Measurements from ENCODE around the gene GATA6.
A peak's percentile ranks its signal among the peaks of the same experiment; 100 is the strongest.

The GATA6 gene

DNA sequence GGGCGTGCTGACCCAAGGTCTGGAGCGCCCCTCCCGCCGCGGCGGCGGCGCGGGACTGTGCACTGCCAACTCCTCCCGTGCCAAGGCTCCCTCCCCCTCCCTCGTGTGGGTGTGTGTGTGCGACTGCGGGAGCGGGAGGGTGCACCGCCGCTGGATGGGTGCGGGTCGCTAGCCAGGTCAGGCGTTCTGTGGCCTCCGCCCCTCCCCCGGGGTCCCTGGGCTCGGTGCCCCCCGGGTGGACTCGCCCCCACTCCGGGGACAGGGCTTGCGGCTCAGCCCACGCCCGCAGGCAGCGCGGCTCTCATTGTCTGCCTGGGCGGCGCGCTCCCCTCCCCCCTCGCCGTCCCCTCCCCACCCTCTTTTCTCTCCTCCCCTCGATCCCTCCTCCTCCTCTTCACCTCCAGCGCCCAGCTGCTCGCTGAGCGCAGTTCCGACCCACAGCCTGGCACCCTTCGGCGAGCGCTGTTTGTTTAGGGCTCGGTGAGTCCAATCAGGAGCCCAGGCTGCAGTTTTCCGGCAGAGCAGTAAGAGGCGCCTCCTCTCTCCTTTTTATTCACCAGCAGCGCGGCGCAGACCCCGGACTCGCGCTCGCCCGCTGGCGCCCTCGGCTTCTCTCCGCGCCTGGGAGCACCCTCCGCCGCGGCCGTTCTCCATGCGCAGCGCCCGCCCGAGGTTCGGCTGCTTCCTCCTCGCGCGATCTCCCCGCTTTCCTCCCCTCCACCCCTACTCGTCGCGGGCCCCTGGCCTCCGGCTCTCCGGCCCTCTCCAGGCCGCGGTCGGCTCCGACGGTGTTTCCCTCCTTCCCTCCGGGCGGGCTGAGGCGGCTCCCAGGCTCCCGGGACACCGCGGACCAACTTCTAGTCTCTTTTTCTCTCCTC lies at the start of gene GATA6:
TSS of gene GATA6 (plus strand) at position 579 of the 878 bp plus-strand sequence. CDS start 1,556 bp downstream, outside the sequence.
- peak; percentile 58 for DNase-seq

DNA sequence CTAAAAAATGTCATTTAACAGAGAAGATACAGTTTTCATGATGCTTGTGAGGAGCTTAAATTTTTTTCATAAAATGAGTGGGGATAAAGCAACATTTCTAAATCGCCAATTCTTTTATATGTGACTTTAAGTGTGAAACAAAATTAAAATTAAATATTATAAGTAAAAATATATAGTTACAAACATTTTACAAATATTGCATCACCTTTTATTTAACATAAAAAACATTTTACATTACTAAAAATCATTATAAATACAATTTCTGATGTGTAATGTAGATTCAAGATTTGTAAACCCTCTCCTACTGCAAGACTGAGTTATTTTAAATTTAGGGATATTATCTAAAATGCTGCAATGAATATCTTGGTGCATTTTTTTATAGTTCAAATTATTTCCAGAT lies 44.4 kb upstream of the GATA6 start:
- DNase-seq, result no peak

DNA sequence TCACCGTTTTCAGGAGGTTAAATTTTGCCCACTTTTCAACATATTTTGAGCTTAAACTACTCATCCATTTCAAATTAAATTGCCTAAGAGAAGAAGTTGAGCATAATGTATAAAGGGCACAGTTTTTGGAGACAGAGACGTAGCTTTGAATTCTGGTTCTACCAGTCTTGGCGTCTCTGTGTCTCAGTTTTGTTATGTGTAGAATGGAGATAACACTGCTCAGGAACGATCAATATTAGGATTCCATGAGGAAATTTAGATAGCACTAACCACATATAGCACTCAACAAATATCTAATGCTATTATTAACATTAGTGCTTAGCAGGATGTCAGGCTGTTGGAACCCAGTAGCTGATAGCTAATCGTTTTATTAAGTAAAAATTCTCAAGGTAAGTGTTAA lies 40.4 kb upstream of the GATA6 start:
- DNase-seq, result no peak

DNA sequence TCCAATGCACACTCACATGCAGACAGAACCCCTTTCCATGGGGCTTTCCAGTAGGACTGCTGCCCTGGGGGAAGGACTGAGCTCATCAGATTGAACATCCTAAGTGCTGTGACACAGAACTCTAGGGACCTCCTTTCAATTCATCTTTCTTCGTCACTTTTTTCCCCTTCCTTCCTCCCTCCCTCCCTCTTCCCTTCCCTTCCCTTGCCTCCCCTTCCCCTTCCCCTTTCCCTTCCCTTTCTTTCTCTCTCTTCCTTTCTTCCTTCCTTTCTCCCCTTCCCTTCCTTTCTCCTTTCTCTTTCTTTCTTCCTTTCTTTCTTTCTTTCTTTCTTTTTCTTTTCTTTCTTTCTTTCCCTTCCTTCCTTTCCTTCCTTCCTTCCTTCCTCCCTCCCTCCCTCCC lies 39.6 kb upstream of the GATA6 start:
- DNase-seq, result no peak

DNA sequence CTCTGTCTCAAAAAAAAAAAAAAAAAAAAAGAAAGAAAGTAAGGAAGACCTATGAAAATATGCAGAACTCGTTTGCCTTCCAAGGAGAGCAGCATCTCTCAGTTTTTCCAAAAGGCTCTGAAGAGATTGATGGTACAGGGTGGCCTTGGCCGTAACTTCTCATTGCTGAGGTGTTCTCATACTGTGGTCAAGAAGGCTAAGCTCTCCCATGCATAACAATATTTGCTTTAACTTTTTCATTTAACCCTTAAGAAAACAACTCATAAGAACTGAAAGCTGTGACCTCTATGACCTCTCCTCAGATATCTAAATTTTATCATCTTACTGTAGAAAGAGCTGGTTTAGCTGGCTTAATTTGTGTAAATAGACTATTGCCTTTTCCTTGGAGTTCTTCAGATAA lies 37.1 kb upstream of the GATA6 start:
- DNase-seq, result no peak

DNA sequence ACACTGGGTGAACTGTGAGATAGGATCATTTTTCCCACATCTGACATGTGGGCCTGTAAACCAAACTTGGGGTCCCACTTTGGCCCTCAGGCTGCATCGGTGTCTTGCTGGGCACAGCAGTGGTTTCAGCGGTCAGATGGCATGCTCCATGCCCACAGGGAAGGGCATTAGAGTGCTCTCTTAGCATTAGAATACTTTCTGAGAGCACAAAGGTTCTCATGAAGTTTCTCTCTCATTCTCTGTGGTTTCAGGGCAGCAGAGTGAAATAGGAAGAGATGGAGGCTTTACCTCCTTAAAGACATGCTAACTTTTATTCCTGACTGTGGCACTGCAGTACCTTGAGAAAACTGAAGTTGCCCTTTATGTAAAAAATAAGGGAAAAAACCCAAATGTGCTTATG lies 36.6 kb upstream of the GATA6 start:
- DNase-seq, result no peak

DNA sequence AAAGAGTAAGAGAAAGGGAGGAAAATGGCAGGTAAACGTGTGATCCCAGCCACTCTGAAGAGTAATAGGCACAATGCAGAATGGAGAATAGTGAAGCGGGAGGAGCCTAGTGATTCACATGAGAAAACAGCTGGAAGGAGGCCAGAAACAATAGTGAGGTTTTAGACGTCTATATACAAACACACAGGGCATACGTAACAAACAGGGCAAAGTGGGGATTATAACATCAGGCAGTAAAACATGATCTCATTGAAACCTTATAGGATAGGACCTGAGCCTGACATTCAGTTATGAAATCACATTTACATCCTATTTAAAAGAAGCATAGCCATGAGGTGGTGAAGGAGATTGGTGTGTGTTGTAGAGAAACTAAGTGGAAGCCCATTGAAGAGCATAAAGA lies 33.0 kb upstream of the GATA6 start:
- DNase-seq, result no peak

DNA sequence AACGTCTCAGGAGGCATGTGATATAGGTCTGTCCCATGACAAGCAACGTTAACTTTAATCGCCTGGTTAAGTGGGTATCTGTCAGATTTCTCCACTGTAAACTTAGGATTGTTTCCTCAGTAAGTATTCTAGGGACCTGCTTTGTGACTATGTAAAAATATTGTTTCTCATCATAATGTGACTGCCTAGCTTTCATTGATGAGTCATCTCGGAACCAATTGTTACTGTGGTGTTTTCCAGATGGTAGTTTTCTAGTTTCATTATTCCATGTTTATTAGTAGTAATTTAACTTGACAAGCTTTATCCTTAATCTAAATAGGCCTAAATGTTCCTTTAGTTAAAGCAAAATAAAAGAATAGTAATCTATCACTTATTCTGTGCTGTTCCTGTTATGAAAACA lies 28.2 kb upstream of the GATA6 start:
- DNase-seq, result no peak

DNA sequence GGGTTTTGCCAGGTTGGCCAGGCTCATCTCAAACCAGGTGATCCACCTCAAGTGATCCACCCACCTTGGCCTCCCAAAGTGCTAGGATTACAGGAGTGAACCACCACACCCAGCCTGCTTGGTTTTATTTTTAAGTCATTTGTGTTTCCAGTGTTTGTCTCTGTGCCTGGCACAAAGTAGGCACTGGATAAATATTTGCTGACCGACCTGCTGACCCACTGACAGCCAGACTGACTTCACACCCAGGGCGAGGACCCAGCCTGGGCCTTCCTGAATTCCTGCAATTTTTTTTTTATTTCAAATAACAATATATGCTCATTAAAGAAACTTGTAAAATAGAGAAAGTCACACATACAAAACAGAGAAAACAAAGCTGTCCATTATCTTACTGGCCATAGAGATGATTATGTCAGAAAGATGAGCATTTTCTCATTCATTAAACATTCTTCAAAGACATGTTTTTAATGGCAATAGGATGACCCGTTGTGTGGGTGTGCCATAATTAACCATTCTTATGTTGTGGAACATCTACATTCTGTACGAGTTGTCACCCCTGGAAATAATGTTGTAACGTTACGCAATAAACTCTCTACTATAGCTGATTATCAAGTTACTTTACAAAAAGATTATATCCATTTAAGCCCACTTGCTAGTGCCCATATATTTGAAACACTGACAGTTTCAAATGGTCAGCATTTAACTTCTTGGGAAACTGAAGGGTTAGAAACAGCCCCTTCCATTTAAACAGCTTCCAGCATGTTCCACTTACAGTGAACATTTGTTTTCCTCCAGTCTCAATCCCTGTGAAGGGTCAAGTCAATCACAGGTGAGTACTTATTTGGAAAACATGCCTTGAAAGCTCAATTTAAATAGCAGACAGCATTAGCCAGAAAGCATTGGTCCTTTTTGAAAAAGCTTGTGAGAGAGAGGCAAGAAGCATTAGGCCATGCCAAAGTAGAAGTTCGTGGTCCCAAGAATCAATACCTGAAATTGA lies 25.7 kb upstream of the GATA6 start:
- no peak for DNase-seq

DNA sequence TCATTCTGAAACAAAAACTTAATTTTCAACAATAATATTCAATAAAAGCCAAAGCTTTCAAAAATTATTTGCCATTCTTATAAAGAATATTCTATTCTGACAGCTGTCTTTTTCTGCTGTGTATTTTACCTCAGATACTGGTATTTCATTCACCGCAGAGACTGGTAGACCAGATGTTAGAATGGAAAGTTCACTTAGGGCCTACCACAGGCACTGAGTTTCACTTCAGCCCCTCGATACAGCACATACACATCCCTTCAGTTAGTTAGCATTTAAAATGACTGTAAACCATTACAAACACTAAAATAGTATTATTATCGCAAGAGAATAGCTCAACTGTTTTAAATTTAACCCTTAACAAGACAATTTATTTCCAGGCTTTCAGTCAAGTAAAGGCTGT lies 24.2 kb upstream of the GATA6 start:
- no peak for DNase-seq

DNA sequence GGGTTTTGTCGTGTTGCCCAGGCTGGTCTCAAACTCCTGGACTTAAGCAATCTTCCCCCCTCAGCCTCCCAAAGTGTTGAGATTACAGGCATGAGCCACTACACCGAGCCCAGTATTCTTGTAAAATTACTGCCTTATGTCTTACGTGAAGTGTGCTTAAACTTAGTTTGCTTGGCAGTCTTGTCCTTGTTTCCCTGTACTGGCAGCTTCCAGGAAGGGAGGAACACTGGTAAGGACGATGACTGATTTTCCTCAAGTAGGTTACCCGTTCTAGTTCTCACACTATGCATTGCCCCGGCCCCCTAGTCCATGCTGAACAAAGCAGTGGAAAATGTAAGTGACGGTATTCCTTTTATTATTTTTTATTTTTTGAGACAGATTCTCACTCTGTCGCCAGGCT lies 19.7 kb upstream of the GATA6 start:
- no peak for DNase-seq

DNA sequence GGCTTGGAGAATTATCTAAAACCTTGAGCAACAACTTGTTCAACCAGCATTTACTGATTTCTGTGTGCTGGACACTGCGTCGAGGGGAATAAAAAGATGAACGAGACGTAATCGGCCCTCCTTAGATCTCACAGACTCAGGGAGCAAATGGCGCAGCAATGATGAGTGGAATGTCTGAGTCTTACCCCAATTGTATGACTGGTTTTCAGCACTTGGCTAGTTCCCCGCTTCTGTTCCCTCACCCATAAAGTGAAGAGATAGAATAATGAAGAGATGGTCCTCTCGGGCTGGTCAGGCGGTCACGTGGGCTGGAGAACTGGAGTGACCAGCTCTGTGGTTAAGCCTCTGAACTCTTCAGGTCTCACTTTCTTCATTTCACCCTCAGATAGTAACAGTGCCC lies 17.3 kb upstream of the GATA6 start:
- DNase-seq, result no peak

DNA sequence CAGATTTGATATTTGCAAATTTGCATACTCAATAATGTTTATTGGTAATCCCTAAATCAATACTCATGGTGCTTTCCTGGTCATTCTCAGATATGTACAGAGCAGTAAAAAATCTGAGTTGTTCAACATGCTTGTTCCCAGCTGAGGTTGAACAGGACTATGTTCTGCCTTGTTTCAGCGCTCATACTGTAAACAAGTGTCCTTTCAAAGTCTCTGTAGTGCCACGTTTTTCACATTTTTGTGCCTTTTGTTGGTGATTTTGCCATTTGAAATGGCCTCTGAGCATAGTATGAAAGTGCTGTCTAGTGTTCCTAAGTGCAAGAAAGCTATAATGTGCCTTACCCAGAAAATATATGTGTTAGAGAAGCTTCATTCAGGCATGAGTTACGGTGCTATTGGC lies 16.0 kb upstream of the GATA6 start:
- DNase-seq, result no peak

DNA sequence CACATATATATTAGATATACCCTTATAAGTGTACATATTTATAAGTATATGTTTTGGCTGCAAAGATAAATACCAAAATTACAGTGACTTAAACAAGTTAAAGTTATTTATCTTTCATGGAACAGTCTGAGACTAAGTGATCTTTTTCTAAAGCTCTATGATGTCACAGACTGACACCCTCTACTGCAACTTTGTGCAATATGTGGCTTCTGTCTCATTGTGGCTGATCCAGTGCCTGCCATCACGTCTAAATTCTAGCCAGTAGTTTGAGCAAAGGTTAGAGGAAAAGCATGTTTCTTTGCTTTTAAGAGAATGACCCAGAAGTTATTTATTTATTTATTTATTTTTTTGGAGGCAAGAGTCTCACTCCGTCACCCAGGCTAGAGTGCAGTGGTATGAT lies 13.8 kb upstream of the GATA6 start:
- DNase-seq, result no peak

DNA sequence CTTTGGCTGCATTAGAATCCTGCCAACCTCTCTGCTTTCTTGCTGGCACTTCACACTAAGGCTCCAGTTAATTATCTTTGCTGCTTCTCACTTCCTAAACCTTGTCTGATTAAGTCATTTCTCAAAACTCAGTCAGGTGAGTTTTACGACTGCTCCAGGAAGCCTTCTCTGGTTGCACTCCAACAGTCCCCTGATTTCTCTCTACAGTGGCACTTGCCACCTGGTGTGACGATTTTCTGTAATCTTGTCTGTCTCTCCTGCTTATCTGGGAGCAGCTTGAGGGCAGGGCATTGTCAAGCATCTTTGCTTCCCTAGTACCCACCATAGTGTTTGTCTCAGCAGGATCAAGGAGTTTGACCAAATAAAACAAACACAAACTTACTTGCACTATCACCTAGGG lies 10.4 kb upstream of the GATA6 start:
- no peak for DNase-seq

DNA sequence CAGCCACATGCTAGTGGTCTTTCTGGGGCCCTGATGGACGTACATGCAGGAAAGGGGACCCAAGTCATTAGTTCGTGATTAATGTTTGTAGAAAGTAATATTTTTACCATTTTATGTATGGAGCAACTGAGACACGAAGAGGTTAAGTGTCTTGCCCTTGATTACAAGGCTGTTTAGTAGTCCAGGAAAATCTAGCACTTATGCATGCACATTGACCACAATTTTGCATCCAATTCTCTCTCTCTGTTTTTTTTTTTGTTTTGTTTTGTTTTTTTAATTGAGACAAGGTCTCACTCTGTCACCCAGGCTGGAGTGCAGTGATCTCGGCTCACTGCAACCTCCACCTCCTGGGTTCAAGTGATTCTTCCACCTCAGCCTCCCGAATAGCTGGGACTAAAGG lies 8.3 kb upstream of the GATA6 start:
- no peak for DNase-seq

DNA sequence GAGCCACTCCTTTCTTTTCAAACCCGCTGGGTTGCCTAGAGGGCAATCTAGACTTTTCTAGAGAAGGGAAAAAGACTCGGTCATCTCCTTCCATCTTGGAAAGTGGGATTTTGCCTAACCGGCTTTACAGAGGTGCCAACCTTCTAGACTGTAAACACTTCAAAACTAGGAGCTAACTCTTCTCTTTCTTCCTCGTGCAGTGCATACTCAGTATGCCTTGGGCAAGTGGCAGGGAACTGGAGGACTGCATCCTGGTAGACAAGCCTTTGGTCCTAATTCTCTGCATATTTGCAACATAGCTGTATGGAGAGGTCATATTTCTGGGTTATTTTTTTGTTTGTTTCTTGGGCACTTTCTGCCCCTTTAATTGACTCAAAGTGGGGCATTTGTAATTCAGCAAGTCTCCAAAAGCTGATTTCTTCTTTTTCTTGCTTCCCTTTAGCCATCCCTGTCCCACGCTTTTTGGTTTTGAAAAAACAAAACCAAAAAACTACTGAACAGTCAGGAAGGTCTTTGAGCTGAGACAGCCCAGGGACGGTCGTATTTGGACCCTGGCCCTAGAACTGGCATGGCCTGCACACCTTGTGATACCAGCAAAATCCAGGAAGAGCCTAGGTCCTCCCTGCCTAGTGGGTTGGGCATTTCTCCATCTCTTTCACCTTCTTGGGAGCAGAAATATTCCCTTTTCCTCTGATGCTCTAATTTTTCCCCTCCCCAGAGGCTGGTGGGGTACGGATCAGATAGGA lies 5.8 kb upstream of the GATA6 start:
- DNase-seq, result no peak

DNA sequence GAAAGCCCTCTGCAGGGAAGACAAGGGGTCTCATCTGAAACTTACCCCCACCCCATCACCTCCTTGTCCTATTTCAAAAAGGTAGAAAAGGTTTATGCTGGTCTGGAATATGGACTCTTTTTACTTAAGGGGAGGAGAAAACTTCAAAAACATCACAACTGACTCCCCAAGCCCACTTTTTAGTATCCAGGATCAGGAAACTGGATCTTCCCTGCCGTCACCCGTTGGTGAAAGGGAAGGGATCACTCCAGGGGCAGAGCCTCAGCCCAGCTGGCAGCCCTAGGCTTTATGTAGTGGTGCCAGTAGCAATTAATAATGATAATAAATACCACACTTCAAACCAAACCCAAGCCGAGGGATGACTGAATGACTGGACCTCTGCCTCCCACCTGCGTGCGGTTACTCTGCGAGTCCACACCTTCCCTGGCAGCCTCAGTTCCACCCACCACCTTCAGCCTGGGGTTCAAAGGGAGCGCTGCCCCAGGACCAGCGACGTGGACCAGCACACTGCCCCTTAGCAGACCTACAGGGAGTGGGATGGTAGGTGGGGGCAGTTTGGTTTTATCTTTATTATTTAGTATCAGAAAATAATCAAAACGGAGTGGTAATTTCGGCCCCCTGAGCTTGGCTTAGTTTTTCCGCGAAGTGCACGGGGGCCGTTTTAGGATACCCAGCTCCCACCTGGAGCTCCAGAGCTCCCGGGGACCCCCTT lies 4.9 kb upstream of the GATA6 start:
- DNase-seq, result no peak

DNA sequence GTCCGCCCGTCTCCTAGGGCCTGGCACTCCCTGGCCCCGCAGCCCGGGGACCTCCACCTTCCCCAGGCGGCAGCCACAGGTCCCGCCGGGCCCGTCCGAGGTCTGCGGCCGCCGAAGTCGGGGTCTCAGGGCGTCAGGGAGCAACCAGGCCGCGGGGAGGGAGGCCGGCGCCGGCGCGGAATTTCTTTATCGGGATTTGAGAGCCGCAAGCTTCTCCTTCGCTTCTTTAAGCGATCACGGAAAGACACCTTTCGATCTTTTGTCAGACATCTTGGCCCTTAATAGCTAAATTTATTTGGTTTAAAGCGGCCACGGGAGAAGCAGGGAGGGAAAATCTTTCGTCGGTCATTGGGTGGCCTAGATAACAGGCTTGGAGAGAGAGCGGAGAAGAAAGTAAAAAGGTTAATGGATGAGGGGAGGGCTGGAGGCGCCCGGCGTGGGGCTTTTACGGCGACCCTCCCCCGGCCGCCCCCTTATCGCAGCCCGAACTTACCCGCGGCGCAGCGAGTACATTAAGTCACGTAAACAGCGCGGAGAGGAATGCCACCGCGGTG lies 4.3 kb upstream of the GATA6 start:
- DNase-seq, result no peak

DNA sequence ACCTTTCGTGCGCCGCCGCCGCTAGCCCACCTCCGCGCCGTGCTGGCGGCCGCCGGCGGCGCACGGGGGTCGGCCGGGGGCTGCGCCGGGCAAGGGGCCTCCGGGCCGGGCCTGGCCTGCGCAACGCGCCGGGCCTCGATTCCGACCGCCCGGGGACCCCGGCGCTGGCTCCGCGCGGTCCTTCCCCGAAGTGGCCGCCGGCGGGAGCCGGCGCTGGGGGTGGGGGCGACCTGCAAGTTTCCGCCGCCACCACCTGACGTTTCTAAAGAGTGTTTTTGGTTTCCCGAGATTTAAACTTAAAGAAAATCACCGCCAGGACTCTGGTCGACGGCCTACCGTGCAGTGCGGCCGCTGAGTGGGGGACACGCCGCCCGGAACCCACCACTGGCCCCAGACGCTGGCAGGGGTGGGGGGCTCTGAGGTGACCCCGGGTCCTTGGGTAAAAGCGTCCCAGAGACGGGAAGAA lies 3.8 kb upstream of the GATA6 start:
- no peak for DNase-seq

DNA sequence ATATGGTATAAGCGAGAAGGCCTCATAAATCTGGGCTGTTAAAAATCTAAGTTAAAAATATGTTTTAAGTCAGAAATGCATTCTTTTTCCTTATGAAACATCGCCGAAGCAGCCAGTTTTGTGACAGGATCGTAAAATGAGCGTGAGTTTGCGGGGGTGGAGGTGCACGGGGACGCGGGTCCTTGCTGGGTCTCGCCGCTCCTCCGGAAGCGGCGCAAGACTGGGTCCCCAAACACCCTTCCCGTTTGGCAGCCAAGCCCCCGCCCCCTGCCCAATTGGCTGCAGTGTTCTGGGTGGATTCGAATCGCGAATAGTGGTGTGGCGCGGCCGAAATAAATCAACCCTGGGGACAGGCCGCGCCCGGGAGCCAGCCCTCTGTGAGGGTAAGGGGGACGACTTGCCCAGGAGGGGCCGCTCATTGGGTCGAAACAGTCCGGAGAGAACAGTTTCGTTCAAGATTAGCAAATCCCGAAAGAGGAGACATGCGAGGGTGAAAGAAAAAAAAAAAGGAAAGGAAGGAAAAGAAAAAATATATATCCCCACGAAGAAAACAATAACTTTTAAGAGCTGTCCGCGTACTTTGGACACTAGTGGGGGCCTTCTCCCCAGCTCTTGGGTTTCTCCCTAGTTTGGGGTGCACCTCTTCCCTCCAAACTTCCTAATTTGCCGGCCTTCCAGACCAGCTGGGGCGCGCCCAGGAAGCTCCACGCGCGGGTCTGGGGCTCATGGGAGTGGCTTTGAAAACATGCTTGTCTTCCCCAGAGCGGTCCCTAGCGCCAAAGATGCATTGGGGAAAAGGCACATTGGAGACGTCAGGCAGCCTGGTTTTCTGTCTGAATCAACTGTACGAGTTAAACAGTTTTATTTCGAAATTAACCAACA lies 3.1 kb upstream of the GATA6 start:
- no peak for DNase-seq

Data from activated gamma-delta T cell treated with Interleukin-2 at 50 U/mL for 16 hours (primary cell).